ENCODE results near the gene HNRNPF.
"Not testable (repeated sequence)": the region's sequence is repeated elsewhere in the genome, so short reads cannot be mapped to it uniquely, and the experiment has no call there.

- not testable (repeated sequence) for TF ChIP-seq NFYB (CRISPR knock-in tag; conservative IDR thresholded peaks at IDR 0.05; ENCODE audit: low read depth); ZMAT4 (CRISPR knock-in tag; IDR thresholded peaks at IDR 0.05); E2F4 (CRISPR knock-in tag; IDR thresholded peaks at IDR 0.05; ENCODE audit: borderline replicate concordance, low read depth); RELA (CRISPR knock-in tag; IDR thresholded peaks at IDR 0.05; ENCODE audit: borderline replicate concordance)
Measured at GRCh38 chr10:43446219-43447017, 37.4 kb upstream of the HNRNPF start.
